GM19468 (cell line): ENCODE data around the gene OTC.

Experiments
- ATAC-seq: cut with Tn5 transposase; IDR thresholded peaks from one replicate; pipeline ENCODE4 v1.9.1; 2021; ENCODE audit warnings: mild to moderate bottlenecking, moderate library complexity, moderate number of reproducible peaks; ENCODE audit not compliant: unreplicated experiment; ENCODE audit errors: extremely low read depth

OTC gene

DNA sequence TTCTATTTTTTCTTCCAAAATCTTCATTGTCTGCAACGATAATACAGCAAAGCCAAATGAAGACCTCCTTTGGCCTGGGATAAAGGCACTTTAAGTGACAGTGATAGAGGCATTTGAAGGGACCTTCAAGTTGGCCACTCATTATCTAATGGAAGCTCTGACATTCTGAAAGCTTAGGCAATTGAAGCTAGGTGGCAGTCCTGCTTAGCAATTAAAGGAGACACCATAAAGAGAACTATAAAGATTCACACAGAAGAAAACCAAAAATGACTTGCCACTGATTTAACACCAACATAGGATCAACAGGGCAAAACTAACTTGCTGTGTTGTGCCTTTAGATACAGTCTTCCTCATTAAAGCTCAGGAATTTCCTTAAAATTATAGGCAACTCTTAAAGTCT, 105.7 kb downstream of the OTC start:
- no peak for ATAC-seq

DNA sequence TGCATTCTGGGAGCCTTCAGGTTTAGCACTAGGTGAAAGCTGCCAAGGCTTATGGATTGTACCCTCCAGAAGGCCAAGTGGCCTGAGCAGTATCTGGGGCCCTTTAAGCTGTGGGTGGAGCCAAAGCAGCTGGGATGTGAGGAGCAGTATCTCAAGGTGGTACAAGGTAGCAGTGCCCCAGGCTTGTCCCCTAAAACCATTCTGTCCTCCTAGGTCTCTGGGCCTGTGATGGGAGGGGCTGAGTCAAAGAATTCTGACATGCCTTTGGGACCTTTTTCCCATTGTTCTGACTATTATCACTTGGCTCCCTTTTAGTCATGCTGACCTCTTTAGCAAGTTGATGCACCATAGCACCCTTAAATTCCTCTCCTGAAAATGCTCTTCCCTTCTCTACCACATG, 109.9 kb downstream of the OTC start:
- ATAC-seq = no peak

DNA sequence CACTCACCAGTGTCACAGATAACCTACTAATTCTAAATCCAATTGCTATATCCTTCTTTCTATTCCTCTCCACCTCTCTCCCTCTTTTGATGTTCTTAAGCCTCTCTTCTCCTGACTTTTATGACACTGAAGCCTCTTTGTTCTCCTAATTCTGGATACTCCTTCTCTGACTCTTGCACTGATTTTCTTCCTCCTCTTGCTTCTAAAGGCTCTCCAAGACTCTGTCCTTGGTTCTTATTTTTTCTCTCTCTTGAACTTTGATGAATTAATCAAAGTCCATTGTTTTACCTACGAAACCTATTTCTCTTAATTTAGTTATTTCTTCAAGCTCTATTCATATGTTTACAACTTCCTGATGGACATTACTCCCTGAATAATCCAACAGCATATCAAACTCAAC, 113.3 kb downstream of the OTC start:
- ATAC-seq = no peak

DNA sequence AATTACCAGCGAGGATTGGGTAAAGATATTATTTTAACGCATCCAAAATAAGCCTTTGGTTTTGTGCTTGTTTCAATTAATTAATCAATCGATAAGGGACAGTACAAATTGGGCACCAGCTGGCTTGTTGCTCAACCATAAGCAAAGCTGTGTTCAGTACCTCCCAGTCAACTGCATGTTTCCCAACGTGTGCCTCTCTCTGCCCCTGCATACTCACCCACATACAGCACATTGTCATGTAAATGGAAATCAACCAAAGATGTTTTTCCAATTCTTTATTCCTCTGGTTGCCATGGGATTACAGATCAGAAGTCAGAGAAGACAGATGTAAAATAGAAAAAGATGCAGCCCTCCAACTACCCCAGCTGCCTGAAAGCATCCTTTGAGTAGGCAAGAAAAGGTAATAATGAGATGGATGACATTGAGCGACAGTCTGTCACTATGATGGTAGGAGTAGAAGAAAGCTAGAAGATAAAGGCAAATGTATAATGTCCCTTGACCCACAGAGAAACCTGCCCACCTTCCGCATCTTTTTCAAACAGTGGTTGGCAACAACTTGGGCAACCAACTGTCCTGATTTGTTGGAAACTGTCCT, 116.3 kb downstream of the OTC start:
- no peak for ATAC-seq
